ENCODE results near the gene LDB1.

The LDB1 gene

DNA sequence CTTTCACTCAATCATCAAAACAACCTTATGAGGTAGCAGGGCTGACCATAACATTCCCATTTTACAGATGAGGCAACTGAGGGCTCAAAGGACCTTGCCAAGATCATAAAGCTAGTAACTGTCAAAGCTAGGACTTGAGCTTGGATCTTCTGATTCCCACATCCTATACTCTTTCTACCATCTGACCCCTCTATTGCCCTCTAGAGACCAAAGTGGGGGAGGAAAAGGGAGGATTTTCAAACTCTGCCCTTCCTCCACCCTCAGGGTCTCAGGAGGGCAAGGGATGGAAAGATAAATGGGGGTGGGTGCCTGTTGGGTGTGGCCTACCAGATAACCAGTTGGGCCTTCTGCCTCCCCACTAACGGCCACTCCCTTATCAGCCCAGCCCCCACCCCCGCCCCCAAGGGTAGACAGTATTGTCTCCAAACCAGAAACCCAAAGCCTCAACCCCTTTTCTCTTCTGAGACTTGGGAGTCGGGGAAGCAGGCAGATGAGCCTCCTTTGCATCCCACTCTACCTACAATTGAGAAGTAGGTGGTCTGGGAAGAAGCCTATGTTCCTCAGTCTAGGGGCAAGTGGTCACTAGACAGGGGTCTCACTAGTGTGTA is 7.9 kb downstream of the LDB1 start:
- H3K4me3 ChIP-seq (ENCODE audit: low read depth, low read length) = no peak overlapping the region
- TF ChIP-seq, protein P1, sequence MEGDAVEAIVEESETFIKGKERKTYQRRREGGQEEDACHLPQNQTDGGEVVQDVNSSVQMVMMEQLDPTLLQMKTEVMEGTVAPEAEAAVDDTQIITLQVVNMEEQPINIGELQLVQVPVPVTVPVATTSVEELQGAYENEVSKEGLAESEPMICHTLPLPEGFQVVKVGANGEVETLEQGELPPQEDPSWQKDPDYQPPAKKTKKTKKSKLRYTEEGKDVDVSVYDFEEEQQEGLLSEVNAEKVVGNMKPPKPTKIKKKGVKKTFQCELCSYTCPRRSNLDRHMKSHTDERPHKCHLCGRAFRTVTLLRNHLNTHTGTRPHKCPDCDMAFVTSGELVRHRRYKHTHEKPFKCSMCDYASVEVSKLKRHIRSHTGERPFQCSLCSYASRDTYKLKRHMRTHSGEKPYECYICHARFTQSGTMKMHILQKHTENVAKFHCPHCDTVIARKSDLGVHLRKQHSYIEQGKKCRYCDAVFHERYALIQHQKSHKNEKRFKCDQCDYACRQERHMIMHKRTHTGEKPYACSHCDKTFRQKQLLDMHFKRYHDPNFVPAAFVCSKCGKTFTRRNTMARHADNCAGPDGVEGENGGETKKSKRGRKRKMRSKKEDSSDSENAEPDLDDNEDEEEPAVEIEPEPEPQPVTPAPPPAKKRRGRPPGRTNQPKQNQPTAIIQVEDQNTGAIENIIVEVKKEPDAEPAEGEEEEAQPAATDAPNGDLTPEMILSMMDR (IDR thresholded peaks at IDR 0.05; ENCODE audit: borderline replicate concordance, insufficient read depth, low read depth, low read length) = peak; percentile 33; the same call in 1 of the 2 replicates

DNA sequence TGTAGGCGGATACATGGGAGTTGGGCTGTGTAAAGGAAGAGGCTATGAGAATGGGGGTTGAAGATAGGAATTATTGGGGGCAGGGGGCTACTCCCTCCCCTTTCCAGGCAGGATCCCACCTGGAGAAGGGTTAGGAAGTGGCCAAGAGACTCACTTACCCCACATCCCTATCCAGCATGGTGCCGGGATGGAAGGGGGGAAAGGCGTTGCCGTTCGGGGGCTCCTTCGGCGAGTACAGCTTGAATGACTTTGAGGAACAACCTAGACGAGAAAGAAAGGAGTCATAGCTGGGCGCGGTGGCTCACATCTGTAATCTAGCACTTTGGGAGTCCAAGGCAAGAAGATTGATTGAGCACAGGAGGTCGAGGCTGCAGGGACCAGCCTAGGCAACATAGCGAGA is 8.9 kb downstream of the LDB1 start:
- TF ChIP-seq, protein P1 (IDR thresholded peaks at IDR 0.05; ENCODE audit: borderline replicate concordance, insufficient read depth, low read depth, low read length) = no peak
- H3K4me3 ChIP-seq (ENCODE audit: low read depth, low read length) = no peak overlapping the region

DNA sequence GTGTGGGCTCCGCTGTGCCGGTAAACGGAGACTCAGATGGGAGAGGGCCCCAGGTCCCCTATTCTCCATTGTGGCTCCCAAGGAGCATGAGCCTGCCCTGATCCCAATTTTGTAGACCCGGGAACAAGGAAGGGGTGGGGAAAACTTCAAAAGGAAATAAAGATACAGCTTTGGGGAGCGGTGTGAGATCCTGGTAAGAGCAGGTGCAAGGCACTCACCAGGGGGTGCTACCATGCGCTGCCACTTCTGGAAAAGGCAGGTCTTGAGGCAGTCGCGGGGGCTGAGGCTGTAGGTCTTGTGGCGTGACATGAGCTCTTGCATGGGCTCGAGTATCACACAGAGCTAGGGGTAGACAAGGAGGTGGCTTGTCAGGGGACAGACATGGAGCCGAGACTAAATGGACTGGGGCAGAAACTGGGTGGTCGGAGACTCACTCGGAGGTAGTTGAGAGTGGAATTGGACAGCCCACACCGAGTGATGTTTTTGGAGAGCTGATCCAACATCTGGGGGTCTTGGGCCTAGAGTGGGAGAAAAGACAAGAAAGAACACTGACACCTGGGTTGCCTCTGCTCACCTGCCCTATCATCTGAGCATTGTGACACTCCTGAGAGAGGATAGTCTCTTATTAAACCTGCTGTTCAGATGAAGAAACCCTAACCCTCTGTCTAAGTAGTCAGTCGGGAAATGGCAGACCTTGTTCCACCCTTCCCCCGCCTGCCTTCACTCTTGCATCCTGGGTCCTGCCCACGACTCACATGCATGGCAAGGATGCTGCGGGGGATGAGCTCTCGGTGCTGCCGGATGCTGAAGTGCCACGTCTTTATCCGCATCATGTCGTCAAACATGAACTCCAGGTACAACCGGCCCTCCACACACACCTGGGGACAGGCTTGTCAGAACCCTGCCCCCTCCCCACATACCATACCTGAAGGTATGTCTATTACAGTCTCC is 10.7 kb downstream of the LDB1 start:
- H3K4me3 ChIP-seq (ENCODE audit: low read depth, low read length) = no peak overlapping the region
- TF ChIP-seq, protein P1 (IDR thresholded peaks at IDR 0.05; ENCODE audit: borderline replicate concordance, insufficient read depth, low read depth, low read length) = no peak

DNA sequence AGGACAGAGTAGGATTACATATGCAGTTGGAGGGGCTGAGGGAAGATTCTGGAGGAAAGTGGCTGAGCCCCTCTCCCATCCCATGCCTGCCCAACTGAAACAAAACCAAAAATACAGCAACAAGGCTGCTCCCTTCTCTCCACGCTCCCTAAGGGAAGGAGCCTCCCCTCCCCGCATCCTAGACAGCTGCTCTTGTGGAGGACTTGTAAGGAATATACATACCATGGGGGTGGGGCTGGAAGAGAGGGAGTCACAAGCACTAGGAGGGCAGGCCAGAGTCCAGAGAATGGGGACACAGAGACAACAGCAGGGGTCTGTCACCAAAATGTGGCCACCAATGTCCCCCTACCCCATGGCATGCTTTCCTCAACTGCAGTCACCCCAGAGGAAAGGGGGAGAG is 13.2 kb downstream of the LDB1 start:
- TF ChIP-seq, protein P1 (IDR thresholded peaks at IDR 0.05; ENCODE audit: borderline replicate concordance, insufficient read depth, low read depth, low read length) = no peak
- H3K4me3 ChIP-seq (ENCODE audit: low read depth, low read length) = no peak overlapping the region

DNA sequence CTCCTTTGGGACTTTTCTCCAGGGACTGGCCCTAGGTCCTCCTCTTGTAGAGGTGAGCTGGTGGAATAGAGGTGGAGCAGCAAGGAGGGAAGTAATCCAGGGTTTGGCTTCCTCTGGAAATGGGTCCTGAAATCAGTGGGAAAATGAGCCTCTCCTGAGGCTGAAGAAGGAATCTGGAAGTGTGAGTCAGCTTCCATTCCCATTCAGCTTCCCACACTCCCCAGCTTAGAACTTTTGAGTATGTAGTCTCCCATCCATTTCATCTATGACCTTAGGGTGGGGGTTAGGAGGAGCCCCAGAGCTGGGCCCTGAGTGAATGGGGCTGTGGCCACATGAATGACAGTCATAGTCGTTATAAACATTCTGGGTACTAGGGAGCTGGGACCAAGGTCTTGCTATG is 17.7 kb downstream of the LDB1 start:
- H3K4me3 ChIP-seq (ENCODE audit: low read depth, low read length) = no peak overlapping the region
- TF ChIP-seq, protein P1 (IDR thresholded peaks at IDR 0.05; ENCODE audit: borderline replicate concordance, insufficient read depth, low read depth, low read length) = no peak

DNA sequence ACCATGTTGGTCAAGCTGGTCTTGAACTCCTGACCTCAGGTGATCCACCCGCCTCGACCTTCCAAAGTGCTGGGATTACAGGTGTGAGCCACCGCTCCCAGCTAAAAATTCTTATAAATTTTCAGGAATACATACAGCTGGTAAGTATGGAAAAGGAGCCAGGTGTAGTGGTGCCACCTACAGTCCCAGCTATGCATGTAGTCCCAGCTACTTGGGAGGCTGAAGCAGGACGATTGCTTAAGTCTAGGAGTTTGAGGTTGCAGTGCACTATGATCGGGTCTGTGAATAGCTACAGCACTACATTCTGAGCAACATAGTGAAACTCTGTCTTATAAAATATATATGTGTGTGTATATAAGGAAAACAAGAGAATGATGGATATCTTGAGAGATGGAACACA is 19.0 kb downstream of the LDB1 start:
- no peak overlapping the region for H3K4me3 ChIP-seq (ENCODE audit: low read depth, low read length)
- TF ChIP-seq, protein P1 (IDR thresholded peaks at IDR 0.05; ENCODE audit: borderline replicate concordance, insufficient read depth, low read depth, low read length) = no peak

All from GM12875 (cell line).